H9 (cell line): ENCODE results near the gene L1CAM. TPM values are rescaled to one million over a fixed set of nuclear protein-coding genes. Genes with fewer than 3 reads are reported as not detected.

Source experiments
- DNase-seq: peaks from one replicate; pipeline ENCODE4 v3.0.0-alpha.2; 2017
- H2AFZ ChIP-seq: one replicate; pipeline ENCODE4 v1.6.1; 2013; ENCODE audit warnings: mild to moderate bottlenecking, low read length, control low read depth, moderate library complexity
- H2AK5ac ChIP-seq: 2 replicates; pipeline ENCODE4 v1.6.1; 2013; ENCODE audit warnings: low read length, control low read depth, mixed read lengths; ENCODE audit not compliant: insufficient read length
- H2BK120ac ChIP-seq: one replicate; pipeline ENCODE4 v1.6.1; 2013; ENCODE audit warnings: low read depth, mild to moderate bottlenecking, low read length, control low read depth, inconsistent platforms; ENCODE audit not compliant: poor library complexity, severe bottlenecking
- H2BK12ac ChIP-seq: 2 replicates; pipeline ENCODE4 v1.6.1; 2013; ENCODE audit warnings: low read length, control low read depth, mixed read lengths, low read depth; ENCODE audit not compliant: insufficient read length
- H2BK15ac ChIP-seq: 2 replicates; pipeline ENCODE4 v1.6.1; 2013; ENCODE audit warnings: low read depth, low read length, control low read depth
- H2BK20ac ChIP-seq: one replicate; pipeline ENCODE4 v1.6.1; 2013; ENCODE audit warnings: low read depth, mild to moderate bottlenecking, low read length, control low read depth, inconsistent platforms; ENCODE audit not compliant: poor library complexity, severe bottlenecking
- H2BK5ac ChIP-seq: 2 replicates; pipeline ENCODE4 v1.6.1; 2013; ENCODE audit warnings: low read length, control low read depth, mixed read lengths; ENCODE audit not compliant: insufficient read length
- H3K14ac ChIP-seq: 2 replicates; pipeline ENCODE4 v1.6.1; 2013; ENCODE audit warnings: low read length, control low read depth; ENCODE audit not compliant: insufficient read depth
- H3K18ac ChIP-seq: 2 replicates; pipeline ENCODE4 v1.6.1; 2013; ENCODE audit warnings: low read depth, mild to moderate bottlenecking, mixed read lengths, low read length, control low read depth; ENCODE audit not compliant: insufficient read length
- H3K23ac ChIP-seq: 2 replicates; pipeline ENCODE4 v1.6.1; 2013; ENCODE audit warnings: low read length, control low read depth, mixed read lengths, low read depth; ENCODE audit not compliant: insufficient read length
- H3K23me2 ChIP-seq: 2 replicates; pipeline ENCODE4 v1.6.1; 2013; ENCODE audit warnings: low read depth, mild to moderate bottlenecking, mixed read lengths, low read length, control low read depth; ENCODE audit not compliant: insufficient read length, poor library complexity, severe bottlenecking
- H3K27ac ChIP-seq: 2 replicates; pipeline ENCODE4 v1.5.1; 2013; ENCODE audit warnings: low read length, control low read depth, mixed read lengths, low read depth; ENCODE audit not compliant: insufficient read length
- H3K27me3 ChIP-seq: 2 replicates; pipeline ENCODE4 v1.6.1; 2013; ENCODE audit warnings: low read length, control low read depth, inconsistent platforms; ENCODE audit not compliant: insufficient read depth
- H3K4ac ChIP-seq: 2 replicates; pipeline ENCODE4 v1.6.1; 2013; ENCODE audit warnings: low read depth, mild to moderate bottlenecking, control low read depth, inconsistent platforms, low read length, moderate library complexity
- H3K4me1 ChIP-seq: 2 replicates; pipeline ENCODE4 v1.6.1; 2013; ENCODE audit warnings: low read length, control low read depth, inconsistent platforms; ENCODE audit not compliant: insufficient read depth
- H3K4me2 ChIP-seq: 2 replicates; pipeline ENCODE4 v1.6.1; 2013; ENCODE audit warnings: low read length, control low read depth, mixed read lengths; ENCODE audit not compliant: insufficient read length, insufficient read depth
- H3K56ac ChIP-seq: 2 replicates; pipeline ENCODE4 v1.6.1; 2013; ENCODE audit warnings: low read depth, mild to moderate bottlenecking, mixed read lengths, low read length, control low read depth; ENCODE audit not compliant: insufficient read length
- H3K79me1 ChIP-seq: 2 replicates; pipeline ENCODE4 v1.6.1; 2013; ENCODE audit warnings: low read depth, mild to moderate bottlenecking, moderate library complexity, low read length, control low read depth, inconsistent platforms; ENCODE audit not compliant: insufficient read depth, poor library complexity, severe bottlenecking
- H3K79me2 ChIP-seq: 2 replicates; pipeline ENCODE4 v1.6.1; 2013; ENCODE audit warnings: low read length, control low read depth, inconsistent platforms; ENCODE audit not compliant: insufficient read depth
- H3K9ac ChIP-seq: 2 replicates; pipeline ENCODE4 v1.6.1; 2013; ENCODE audit warnings: low read length, control low read depth, mixed read lengths; ENCODE audit not compliant: insufficient read length; ENCODE audit errors: extremely low read depth
- H3K9me3 ChIP-seq: one replicate; pipeline ENCODE4 v1.6.1; 2013; ENCODE audit warnings: low read depth, low read length, inconsistent platforms; ENCODE audit not compliant: control insufficient read depth
- H3T11ph ChIP-seq: one replicate; pipeline ENCODE4 v1.6.1; 2013; ENCODE audit warnings: mild to moderate bottlenecking, low read length, control low read depth, inconsistent platforms
- H4K20me1 ChIP-seq: one replicate; pipeline ENCODE4 v1.6.1; 2013; ENCODE audit not compliant: control insufficient read depth, insufficient read length, insufficient read depth
- H4K5ac ChIP-seq: 2 replicates; pipeline ENCODE4 v1.6.1; 2013; ENCODE audit warnings: low read depth, mild to moderate bottlenecking, mixed read lengths, low read length, control low read depth; ENCODE audit not compliant: insufficient read length
- H4K8ac ChIP-seq: replicated peaks from 2 replicates; pipeline ENCODE4 v1.6.1; 2013; ENCODE audit warnings: low read length, control low read depth, mixed read lengths, low read depth; ENCODE audit not compliant: insufficient read length
- H4K91ac ChIP-seq: 2 replicates; pipeline ENCODE4 v1.6.1; 2013; ENCODE audit warnings: low read depth, mild to moderate bottlenecking, moderate library complexity, mixed read lengths, low read length, control low read depth; ENCODE audit not compliant: insufficient read length
- H3K27ac Mint-ChIP-seq, 3 experiments: 2 replicates in 2 of 3; 3 replicates in 1 of 3; pipeline ENCODE4 v1.8.0; 2020 to 2021; ENCODE audit warnings: mixed read lengths in 3 of 3, mild to moderate bottlenecking in 1 of 3, moderate library complexity in 1 of 3
- H3K27me3 Mint-ChIP-seq: 2 replicates; pipeline ENCODE4 v1.8.0; 2021; ENCODE audit warnings: low read depth, mild to moderate bottlenecking, moderate library complexity, mixed read lengths
- H3K36me3 Mint-ChIP-seq, 3 experiments: 2 replicates in 2 of 3; 3 replicates in 1 of 3; pipeline ENCODE4 v1.8.0; 2020 to 2021; ENCODE audit warnings: low read depth in 3 of 3, mixed read lengths in 3 of 3; ENCODE audit not compliant: insufficient read depth in 1 of 3
- H3K4me1 Mint-ChIP-seq, 2 experiments: 2 replicates each; pipeline ENCODE4 v1.8.0; 2020; ENCODE audit warnings: mixed read lengths in 2 of 2
- H3K4me3 Mint-ChIP-seq, 2 experiments: 2 replicates in 1 of 2; 3 replicates in 1 of 2; pipeline ENCODE4 v1.8.0; 2020 to 2021; ENCODE audit warnings: mild to moderate bottlenecking in 2 of 2, mixed read lengths in 2 of 2, moderate library complexity in 1 of 2
- H3K9me3 Mint-ChIP-seq, 2 experiments: 2 replicates in 1 of 2; 3 replicates in 1 of 2; pipeline ENCODE4 v1.8.0; 2020; ENCODE audit warnings: mild to moderate bottlenecking in 2 of 2, mixed read lengths in 2 of 2, moderate library complexity in 1 of 2
- CTCF ChIP-seq: fragments of 200-600 bp; sonication (generic); conservative IDR thresholded peaks from 3 replicates; pipeline ENCODE4 v1.8.0; 2021; ENCODE audit warnings: antibody characterized with exemption, mild to moderate bottlenecking
- WGBS: extraction: QIAGEN DNeasy Blood & Tissue Kit; methylation state at CpG from one replicate; pipeline ENCODE4 v1.1.7; 2013; ENCODE audit warnings: missing lambda C conversion rate, low lambda C conversion rate, mixed read lengths; ENCODE audit not compliant: insufficient read length; ENCODE audit errors: extremely low coverage; 5-methylcytosine and 5-hydroxymethylcytosine counted together
- total RNA-seq: library from RNA; stranded (reverse); gene quantifications from 2 replicates; pipeline ENCODE4 v1.2.1, GENCODE V29; 2021

The L1CAM gene
- total RNA-seq, 1 experiment from 2014 or later, result 22.7 TPM

DNA sequence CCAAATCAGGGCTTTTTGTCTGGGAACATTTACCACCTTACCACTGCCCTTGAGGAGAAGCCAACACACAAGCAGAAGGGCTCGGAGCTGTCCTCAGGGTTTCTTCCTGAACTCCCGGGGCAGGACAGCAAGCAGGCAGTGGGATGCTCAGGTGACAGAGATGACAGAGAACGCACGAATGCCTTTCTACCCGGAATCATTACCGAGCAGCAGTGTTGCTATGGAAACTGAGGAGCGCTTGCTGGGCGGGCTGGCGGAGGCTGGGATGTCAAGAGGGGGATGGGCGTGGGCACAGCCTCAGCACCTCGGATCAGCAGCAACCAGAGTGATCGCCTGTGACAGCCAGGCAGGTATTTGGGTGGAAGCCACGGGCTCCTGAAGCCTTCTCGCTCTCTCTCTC is 73.8 kb downstream of the L1CAM start:
- Histone ChIP-seq H2BK5ac (no peak overlapping the region), H3K4ac (no peak overlapping the region), H2BK15ac (no peak overlapping the region), H3K56ac (no peak overlapping the region), H2BK120ac (no peak overlapping the region), H3K9me3 (peaks cover 23% of the 10 kb centered on the region), H3K23me2 (no peaks in the 10 kb centered on the region), H3K14ac (no peak overlapping the region), H3K4me1 (no peaks in the 10 kb centered on the region; the same call in 1 of the 2 replicates), H3K79me1 (no peaks in the 10 kb centered on the region), H2AK5ac (no peak overlapping the region), H3K79me2 (peaks cover 46% of the 10 kb centered on the region), H4K8ac (no peak overlapping the region), H2BK12ac (no peak overlapping the region), H3K27me3 (no peaks in the 10 kb centered on the region), H2AFZ (no peak overlapping the region), H3K4me2 (no peak overlapping the region), H4K20me1 (no peaks in the 10 kb centered on the region), H3K9ac (no peak overlapping the region), H4K5ac (no peak overlapping the region), H3T11ph (no peak overlapping the region), H3K18ac (no peak overlapping the region), H2BK20ac (no peak overlapping the region), H4K91ac (no peak overlapping the region), H3K27ac (no peak overlapping the region), H3K23ac (no peak overlapping the region)
- no peak for DNase-seq
- Mint-ChIP-seq H3K36me3 (peaks cover 5 to 33% (median 22%) of the 10 kb centered on the region in 3 experiments; a peak in 6 of 7 replicates), H3K4me3 (no peak overlapping the region), H3K4me1 (peaks cover 30 to 31% of the 10 kb centered on the region in 2 experiments), H3K9me3 (peaks cover 65 to 72% of the 10 kb centered on the region in 2 experiments), H3K27me3 (peaks cover 2% of the 10 kb centered on the region), H3K27ac (no peak overlapping the region)
- TF ChIP-seq CTCF, result no peak
- no CpG with 5 or more reads among the region's 14 CpGs for WGBS

Other genes with a start within 250 kb of the L1CAM start
- 2.3 and 2.4 TPM in 2 replicates for gene DUSP9, start 239.0 kb downstream of the L1CAM start, total RNA-seq
- gene PNCK, start 212.4 kb downstream of the L1CAM start, total RNA-seq, result 26.2 and 26.8 TPM in 2 replicates
- 229 and 231 TPM in 2 replicates for gene SLC6A8, start 198.2 kb downstream of the L1CAM start, total RNA-seq
- 138 and 140 TPM in 2 replicates for gene BCAP31, start 161.8 kb downstream of the L1CAM start, total RNA-seq
- gene ABCD1, start 161.3 kb downstream of the L1CAM start, total RNA-seq, result 10.2 and 11.1 TPM in 2 replicates
- 1.8 and 1.9 TPM in 2 replicates for gene PLXNB3, start 121.9 kb downstream of the L1CAM start, total RNA-seq
- not detected in 2 replicates for gene SRPK3, start 105.1 kb downstream of the L1CAM start, total RNA-seq
- gene IDH3G, start 91.8 kb downstream of the L1CAM start, total RNA-seq, result 43.2 and 47.1 TPM in 2 replicates
- gene SSR4, start 91.5 kb downstream of the L1CAM start, total RNA-seq, result 179 and 193 TPM in 2 replicates
- 110 and 118 TPM in 2 replicates for gene PDZD4, start 55.6 kb downstream of the L1CAM start, total RNA-seq
- not detected in 2 replicates for gene AVPR2, start 18.5 kb upstream of the L1CAM start, total RNA-seq
- 37.8 and 40.6 TPM in 2 replicates for gene ARHGAP4, start 40.1 kb upstream of the L1CAM start, total RNA-seq
- 101 and 103 TPM in 2 replicates for gene NAA10, start 48.9 kb upstream of the L1CAM start, total RNA-seq
- gene RENBP, start 58.5 kb upstream of the L1CAM start, total RNA-seq, result 7.1 and 8.4 TPM in 2 replicates
- gene HCFC1, start 85.6 kb upstream of the L1CAM start, total RNA-seq, result 137 and 144 TPM in 2 replicates
- gene TMEM187, start 86.6 kb upstream of the L1CAM start, total RNA-seq, result 1.9 and 2.7 TPM in 2 replicates
- gene IRAK1, start 133.7 kb upstream of the L1CAM start, total RNA-seq, result 85.3 and 98.4 TPM in 2 replicates
- 30.4 and 32.2 TPM in 2 replicates for gene MECP2, start 211.5 kb upstream of the L1CAM start, total RNA-seq